GM13976 (cell line): Measurements from ENCODE around the gene TANC2.

Experiments
- DNase-seq: peaks from one replicate; pipeline ENCODE4 v3.0.0; 2012; ENCODE audit warnings: low spot score
- CTCF ChIP-seq: IDR thresholded peaks from 2 replicates; pipeline ENCODE4 v1.5.1; 2012; ENCODE audit warnings: borderline replicate concordance, mild to moderate bottlenecking; ENCODE audit not compliant: insufficient read depth; ENCODE audit errors: extremely low read depth, missing control alignments, control extremely low read depth
- in situ Hi-C: fragments of 300-500 bp; cut with MboI; formaldehyde crosslinking; loops from one replicate; pipeline ENCODE4 v1.12.0; 2022; ENCODE audit warnings: low sequenced_read_pairs, mixed read lengths, inconsistent platforms; ENCODE audit not compliant: unreplicated experiment

Gene TANC2

DNA sequence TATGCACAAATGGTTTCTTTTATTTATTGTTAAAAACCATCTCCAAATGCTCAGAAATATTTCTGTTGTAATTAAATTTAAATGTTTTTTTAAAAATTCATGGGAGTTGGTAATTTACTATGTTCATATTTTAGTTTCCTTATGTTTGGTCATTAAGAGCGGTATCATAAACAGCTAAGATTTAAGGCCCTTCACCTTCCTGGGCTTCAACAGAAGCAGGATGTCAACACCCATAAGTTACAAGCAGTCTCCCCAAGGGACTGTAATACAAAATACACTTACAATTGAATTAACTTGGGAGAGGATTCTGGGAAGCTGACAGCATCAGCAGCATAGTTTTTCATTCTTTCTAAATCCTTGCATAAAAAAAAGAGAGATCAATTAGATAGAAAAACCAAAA, 30.9 kb upstream of the TANC2 start:
- in situ Hi-C loops = no loop called here
- no peak for DNase-seq
- no peak for TF ChIP-seq CTCF

DNA sequence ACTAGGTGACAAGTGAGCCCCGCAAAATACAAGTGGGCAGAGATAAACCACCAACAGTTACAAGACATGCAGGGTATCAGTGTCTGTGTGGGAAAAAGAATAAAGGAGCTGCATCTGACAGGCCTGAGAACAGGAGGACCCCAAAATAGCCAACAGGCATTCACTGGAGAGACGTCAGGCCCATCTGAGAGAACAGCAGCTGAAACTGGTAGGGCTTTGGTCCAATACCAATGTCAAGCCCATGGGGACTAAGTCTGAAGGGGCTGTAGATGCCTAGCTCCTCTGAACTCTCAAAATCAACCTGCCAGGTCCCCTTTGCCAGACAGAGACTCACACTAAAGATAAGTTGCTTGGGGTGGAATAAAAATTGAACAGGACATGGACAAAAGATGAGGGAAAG, 30.5 kb upstream of the TANC2 start:
- in situ Hi-C loops = no loop called here
- TF ChIP-seq CTCF = no peak
- DNase-seq = no peak

DNA sequence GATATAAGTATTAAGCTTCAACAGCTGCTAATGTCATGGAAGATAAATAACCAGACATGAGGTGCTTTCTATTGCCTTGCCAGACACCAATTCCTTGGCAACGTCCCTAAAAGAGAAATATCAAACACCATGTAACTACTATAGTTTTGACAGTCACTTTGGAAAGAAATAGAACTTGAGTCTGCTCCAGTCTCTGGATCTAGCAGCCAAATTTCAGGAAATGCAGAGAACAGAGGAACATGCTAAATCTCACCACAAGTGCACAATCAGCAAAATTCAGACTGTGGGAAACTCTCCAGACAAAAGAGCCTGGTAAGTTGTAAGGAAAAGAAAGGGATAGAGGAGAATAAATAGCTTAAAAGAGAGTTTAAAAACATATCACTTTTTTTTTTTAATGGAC, 28.4 kb upstream of the TANC2 start:
- DNase-seq = no peak
- in situ Hi-C loops = no loop called here
- no peak for TF ChIP-seq CTCF

- no peak for DNase-seq
- in situ Hi-C loops = no loop called here
- TF ChIP-seq CTCF = no peak
These were observed 24.6 kb upstream of the TANC2 start for GRCh38 chr17:62941358-62941991.

DNA sequence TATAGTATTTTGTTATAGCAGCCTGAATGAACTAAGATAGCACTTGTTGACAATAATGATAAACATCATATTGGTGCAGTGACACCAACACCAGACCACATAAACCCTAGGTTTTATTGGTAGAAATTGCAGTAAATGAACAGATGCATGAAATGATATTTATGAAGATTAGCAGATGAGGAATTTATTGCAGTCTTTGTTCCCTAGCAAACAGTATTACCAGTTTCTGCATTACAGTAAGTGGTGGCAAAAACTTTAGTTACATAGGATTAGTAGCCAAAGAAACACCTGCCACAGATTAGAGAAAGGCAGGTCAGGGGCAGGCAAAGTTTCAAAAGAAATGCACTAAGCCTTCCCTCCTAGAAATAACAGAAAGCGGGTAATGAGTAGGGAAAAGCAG, 17.7 kb upstream of the TANC2 start:
- no peak for DNase-seq
- no peak for TF ChIP-seq CTCF
- in situ Hi-C loops = no loop called here

DNA sequence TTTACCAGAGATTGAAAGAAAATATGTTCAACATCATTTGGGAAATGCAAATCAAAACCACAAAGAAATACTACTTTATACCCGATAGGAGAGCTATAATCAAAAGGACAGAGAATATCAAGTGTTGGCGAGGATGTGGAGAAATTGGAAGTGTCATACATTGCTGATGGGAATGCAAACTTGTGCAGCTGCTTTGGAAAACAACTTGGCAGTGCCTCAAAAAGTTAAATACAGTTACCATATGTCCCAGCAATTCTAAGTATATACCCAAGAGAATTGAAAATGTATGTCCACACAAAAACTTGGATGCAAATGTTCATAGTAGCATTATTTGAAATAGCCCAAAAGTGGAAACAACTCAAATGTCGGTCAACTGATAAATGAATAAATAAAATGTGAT, 17.0 kb upstream of the TANC2 start:
- TF ChIP-seq CTCF = no peak
- DNase-seq = no peak
- in situ Hi-C loops = no loop called here
